Tibial nerve (tissue), 4 donors: ENCODE results near the gene PLCG1. TPM values are rescaled to one million over a fixed set of nuclear protein-coding genes. Genes with fewer than 3 reads are reported as not detected.

Source experiments
- DNase-seq, 2 donors: peaks; one replicate each; pipeline ENCODE4 v3.0.0-alpha.2; 2019; ENCODE audit warnings: low spot score in 2 of 2
- H3K27ac ChIP-seq, 4 donors: fragments of 200-600 bp; sonication (generic) in 3 of 4; one replicate each; pipeline ENCODE4 v1.5.1; 2017 to 2019; ENCODE audit warnings: mild to moderate bottlenecking in 1 of 4
- H3K27me3 ChIP-seq, 2 donors: fragments of 200-600 bp; sonication (generic) in 1 of 2; one replicate each; pipeline versions ENCODE4 v1.5.1 to v1.6.0; 2017 to 2019
- H3K36me3 ChIP-seq, 3 donors: fragments of 200-600 bp; sonication (generic); one replicate each; pipeline ENCODE4 v1.5.1; 2018 to 2019
- H3K4me1 ChIP-seq, 4 donors: fragments of 200-600 bp; sonication (generic) in 3 of 4; one replicate each; pipeline ENCODE4 v1.5.1; 2017 to 2019
- H3K4me3 ChIP-seq, 4 donors: fragments of 200-600 bp; sonication (generic) in 3 of 4; one replicate each; pipeline ENCODE4 v1.5.1; 2017 to 2019; ENCODE audit warnings: mild to moderate bottlenecking in 1 of 4, moderate library complexity in 1 of 4
- H3K9me3 ChIP-seq, 4 donors: fragments of 200-600 bp; sonication (generic) in 3 of 4; one replicate each; pipeline ENCODE4 v1.5.1; 2017 to 2019
- CTCF ChIP-seq, 5 experiments: fragments of 200-600 bp in 3 of 5; fragments of 450-650 bp in 2 of 5; sonication (generic) in 3 of 5; IDR thresholded peaks; one replicate each; pipeline ENCODE4 v1.5.1; 2016 to 2019; ENCODE audit warnings: antibody characterized with exemption in 5 of 5, mild to moderate bottlenecking in 3 of 5, moderate library complexity in 2 of 5
- EP300 ChIP-seq, 2 donors: sonication (generic); formaldehyde crosslinking; IDR thresholded peaks; one replicate each; pipeline ENCODE4 v1.6.1; 2017; ENCODE audit warnings: antibody characterized with exemption in 2 of 2, mild to moderate bottlenecking in 1 of 2
- POLR2A ChIP-seq, 2 donors: fragments of 450-650 bp; IDR thresholded peaks; one replicate each; pipeline ENCODE4 v1.6.1; 2017; ENCODE audit warnings: antibody characterized with exemption in 2 of 2, mild to moderate bottlenecking in 2 of 2, moderate library complexity in 2 of 2
- WGBS, 2 donors: methylation state at CpG; one replicate each; pipeline ENCODE4 v1.1.5; 2018; 5-methylcytosine and 5-hydroxymethylcytosine counted together
- total RNA-seq, 4 donors: library from RNA; depleted of rRNA; stranded (reverse); fragments of >200 nt; gene quantifications; one replicate each; pipeline ENCODE4 v1.1.0, GENCODE V29; 2016

PLCG1 gene
- total RNA-seq, 4 donors from 2014 or later: 127 to 165 (median 144) TPM

- WGBS, 2 donors: 33 to 44% methylated on average over 3 of the region's 3 CpGs
- TF ChIP-seq POLR2A (IDR thresholded peaks at IDR 0.05) (no peak), CTCF (IDR thresholded peaks at IDR 0.05) (no peak), EP300 (IDR thresholded peaks at IDR 0.05) (no peak)
- Histone ChIP-seq H3K36me3 (no peaks in the 10 kb centered on the region), H3K4me3 (no peak overlapping the region), H3K4me1 (peaks cover 0 to 94% (median 50%) of the 10 kb centered on the region in 4 donors), H3K9me3 (no peaks in the 10 kb centered on the region), H3K27me3 (no peaks in the 10 kb centered on the region), H3K27ac (peak overlapping the region in 1 of 4 donors; percentile 34)
- DNase-seq: no peak
These were observed 13.3 kb downstream of the PLCG1 start for GRCh38 chr20:41150664-41151063.

GRCh38 chr20:41151134-41151869 lies 14.0 kb downstream of the PLCG1 start:
- TF ChIP-seq CTCF (IDR thresholded peaks at IDR 0.05) (no peak), POLR2A (IDR thresholded peaks at IDR 0.05) (no peak), EP300 (IDR thresholded peaks at IDR 0.05) (no peak)
- H3K9me3 ChIP-seq: no peaks in the 10 kb centered on the region
- no peak for DNase-seq
- H3K4me1 ChIP-seq: peaks cover 0 to 94% (median 46%) of the 10 kb centered on the region in 4 donors
- no peak overlapping the region for H3K4me3 ChIP-seq
- no peaks in the 10 kb centered on the region for H3K36me3 ChIP-seq
- H3K27ac ChIP-seq: peak overlapping the region in 1 of 4 donors; percentile 17
- WGBS, 2 donors: 93 to 96% methylated on average over 5 of the region's 5 CpGs
- H3K27me3 ChIP-seq: no peaks in the 10 kb centered on the region

GRCh38 chr20:41152108-41152757 lies 14.9 kb downstream of the PLCG1 start:
- H3K4me3 ChIP-seq: no peak overlapping the region
- H3K9me3 ChIP-seq: no peaks in the 10 kb centered on the region
- TF ChIP-seq CTCF (IDR thresholded peaks at IDR 0.05): no peak
- no peak for TF ChIP-seq POLR2A (IDR thresholded peaks at IDR 0.05)
- no peak for TF ChIP-seq EP300 (IDR thresholded peaks at IDR 0.05)
- peaks cover 0 to 93% (median 42%) of the 10 kb centered on the region in 4 donors for H3K4me1 ChIP-seq
- no peaks in the 10 kb centered on the region for H3K36me3 ChIP-seq
- WGBS, 2 donors: 23 to 36% methylated on average over 5 of the region's 5 CpGs
- no peak for DNase-seq
- H3K27ac ChIP-seq: peak overlapping the region in 2 of 4 donors; percentile 34 to 36
- no peaks in the 10 kb centered on the region for H3K27me3 ChIP-seq

- Histone ChIP-seq H3K4me1 (peaks cover 0 to 86% (median 45%) of the 10 kb centered on the region in 4 donors), H3K27ac (no peak overlapping the region), H3K9me3 (no peaks in the 10 kb centered on the region), H3K36me3 (peaks cover 0 to 2% (median 2%) of the 10 kb centered on the region in 3 donors), H3K27me3 (no peaks in the 10 kb centered on the region), H3K4me3 (no peak overlapping the region)
- TF ChIP-seq CTCF (IDR thresholded peaks at IDR 0.05) (no peak), EP300 (IDR thresholded peaks at IDR 0.05) (no peak), POLR2A (IDR thresholded peaks at IDR 0.05) (no peak)
- DNase-seq: no peak
- WGBS, 2 donors: 66 to 75% methylated on average over 6 to 8 of the region's 8 CpGs
These were observed 17.3 kb downstream of the PLCG1 start for GRCh38 chr20:41154436-41155176.
